Right lobe of liver (tissue), 4 donors: ENCODE data around the gene DAP.

ENCODE experiments used
- CTCF ChIP-seq, 4 donors: fragments of 200-600 bp in 3 of 4; fragments of 450-650 bp in 1 of 4; IDR thresholded peaks; one replicate each; pipeline versions ENCODE4 v1.5.1 to v1.8.0; 2016 to 2022; ENCODE audit warnings: antibody characterized with exemption in 4 of 4, mild to moderate bottlenecking in 2 of 4
- POLR2A ChIP-seq: fragments of 450-650 bp; IDR thresholded peaks from one replicate; pipeline ENCODE4 v1.6.1; 2017; ENCODE audit warnings: antibody characterized with exemption, mild to moderate bottlenecking
- donor health status: DM: no; HTN: no; CAD: no.
- donor health status: DM: no; HTN: no; CAD: no.
- donor health status: DM: no; HTN: yes; CAD: no.

- TF ChIP-seq POLR2A = no peak
- no peak for TF ChIP-seq CTCF (IDR thresholded peaks at IDR 0.05)
Observed at GRCh38 chr5:10676946-10677345, 84.1 kb downstream of the DAP start.
